ENCODE data around the gene ITGA5.

DNA sequence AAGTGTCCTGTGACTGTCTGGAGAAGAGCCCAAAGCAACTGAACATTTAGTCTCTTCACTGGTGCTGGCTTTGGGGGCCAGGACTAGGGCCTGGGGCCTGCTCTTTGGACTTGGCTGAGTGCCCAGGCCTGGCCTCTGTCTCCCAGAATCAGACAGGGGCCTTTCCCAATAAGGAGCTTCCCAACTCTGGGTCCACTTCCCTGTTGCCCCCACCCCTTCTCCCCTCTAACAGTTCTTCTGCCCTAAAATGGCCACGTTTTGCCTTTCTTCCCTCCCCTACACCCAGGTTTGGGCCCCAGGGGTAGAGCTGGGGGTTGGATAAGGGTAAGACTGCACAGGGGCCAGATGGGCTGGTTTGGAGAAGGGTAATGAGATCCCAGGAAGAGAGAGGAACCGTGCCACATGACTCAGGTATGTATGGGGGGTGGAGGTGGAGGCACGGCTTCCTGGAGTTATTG, 10.0 kb upstream of the ITGA5 start:
- TF ChIP-seq, protein P1, sequence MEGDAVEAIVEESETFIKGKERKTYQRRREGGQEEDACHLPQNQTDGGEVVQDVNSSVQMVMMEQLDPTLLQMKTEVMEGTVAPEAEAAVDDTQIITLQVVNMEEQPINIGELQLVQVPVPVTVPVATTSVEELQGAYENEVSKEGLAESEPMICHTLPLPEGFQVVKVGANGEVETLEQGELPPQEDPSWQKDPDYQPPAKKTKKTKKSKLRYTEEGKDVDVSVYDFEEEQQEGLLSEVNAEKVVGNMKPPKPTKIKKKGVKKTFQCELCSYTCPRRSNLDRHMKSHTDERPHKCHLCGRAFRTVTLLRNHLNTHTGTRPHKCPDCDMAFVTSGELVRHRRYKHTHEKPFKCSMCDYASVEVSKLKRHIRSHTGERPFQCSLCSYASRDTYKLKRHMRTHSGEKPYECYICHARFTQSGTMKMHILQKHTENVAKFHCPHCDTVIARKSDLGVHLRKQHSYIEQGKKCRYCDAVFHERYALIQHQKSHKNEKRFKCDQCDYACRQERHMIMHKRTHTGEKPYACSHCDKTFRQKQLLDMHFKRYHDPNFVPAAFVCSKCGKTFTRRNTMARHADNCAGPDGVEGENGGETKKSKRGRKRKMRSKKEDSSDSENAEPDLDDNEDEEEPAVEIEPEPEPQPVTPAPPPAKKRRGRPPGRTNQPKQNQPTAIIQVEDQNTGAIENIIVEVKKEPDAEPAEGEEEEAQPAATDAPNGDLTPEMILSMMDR (IDR thresholded peaks at IDR 0.05) = no peak
- no peak for TF ChIP-seq ZFX (IDR thresholded peaks at IDR 0.05; ENCODE audit: borderline replicate concordance)
